Panc1 (cell line): ENCODE data around the gene SLC24A4. TPM values are rescaled to one million over a fixed set of nuclear protein-coding genes. Genes with fewer than 3 reads are reported as not detected.

Source experiments
- ATAC-seq: fragments of 200-7000 bp; cut with Tn5 transposase; 2 replicates; pipeline ENCODE4 v1.9.1; 2020; ENCODE audit warnings: mild to moderate bottlenecking, moderate library complexity
- BruUV-seq: library from RNA; stranded (reverse); fragments of 400-500 nt; replicated peaks from 2 replicates; lab custom pipeline; 2021; lab: Mats Ljungman, UMichigan
- CTCF ChIA-PET: fragments of 300-600 bp; sonication (Branson Sonifier 250); formaldehyde crosslinking; loops from one replicate; lab custom pipeline; 2022; ENCODE audit warnings: antibody characterized with exemption; lab: Charles Lee
- POLR2A ChIA-PET: fragments of 300-600 bp; sonication (Branson Sonifier 250); formaldehyde crosslinking; loops from one replicate; lab custom pipeline; 2022; ENCODE audit warnings: antibody characterized with exemption; lab: Charles Lee
- DNase-seq: peaks from one replicate; pipeline ENCODE4 v3.0.0-alpha.2; 2010; ENCODE audit warnings: low read depth, low spot score
- H3K27ac ChIP-seq: 2 replicates; pipeline ENCODE4 v1.5.1; 2011; ENCODE audit warnings: mild to moderate bottlenecking, low read length, inconsistent platforms
- H3K27me3 ChIP-seq: fragments of 200-500 bp; sonication (Bioruptor generic); 2 replicates; pipeline ENCODE4 v1.6.0; 2014; ENCODE audit warnings: low read length, inconsistent platforms; ENCODE audit not compliant: control insufficient read depth, insufficient read depth
- H3K36me3 ChIP-seq: fragments of 200-500 bp; sonication (Bioruptor generic); 2 replicates; pipeline ENCODE4 v1.5.1; 2014; ENCODE audit warnings: inconsistent platforms, mild to moderate bottlenecking, low read length, moderate library complexity; ENCODE audit not compliant: control insufficient read depth, insufficient read depth
- H3K4me1 ChIP-seq: 2 replicates; pipeline ENCODE4 v1.5.1; 2011; ENCODE audit warnings: inconsistent platforms, mild to moderate bottlenecking, low read length, moderate library complexity; ENCODE audit not compliant: control insufficient read depth, insufficient read depth
- H3K4me3 ChIP-seq, 2 experiments: 2 replicates each; pipeline ENCODE4 v1.5.1; 2011 to 2012; ENCODE audit warnings: low read depth in 2 of 2, low read length in 2 of 2, mild to moderate bottlenecking in 2 of 2, inconsistent platforms in 1 of 2, moderate library complexity in 1 of 2
- H3K9me3 ChIP-seq: fragments of 200-500 bp; sonication (Bioruptor generic); 2 replicates; pipeline ENCODE4 v1.5.1; 2014; ENCODE audit warnings: low read depth, mild to moderate bottlenecking, inconsistent platforms, low read length, moderate library complexity; ENCODE audit not compliant: control insufficient read depth, insufficient read depth
- CTCF ChIP-seq: fragments of 450-650 bp; IDR thresholded peaks from 2 replicates; pipeline ENCODE4 v1.5.1; 2017; ENCODE audit warnings: mild to moderate bottlenecking
- POLR2AphosphoS5 ChIP-seq: IDR thresholded peaks from 2 replicates; pipeline ENCODE4 v1.6.1; 2012; ENCODE audit warnings: mild to moderate bottlenecking, low read depth, low read length, moderate library complexity
- REST ChIP-seq, 2 experiments: IDR thresholded peaks; 2 replicates each; pipeline ENCODE4 v1.6.1; 2011 to 2012; ENCODE audit warnings: low read depth in 2 of 2, control low read depth in 1 of 2, low read length in 1 of 2, mild to moderate bottlenecking in 1 of 2, moderate library complexity in 1 of 2; ENCODE audit not compliant: insufficient read depth in 1 of 2
- SIN3A ChIP-seq: IDR thresholded peaks from 2 replicates; pipeline ENCODE4 v1.6.1; 2012; ENCODE audit warnings: low read depth, mild to moderate bottlenecking, low read length, moderate library complexity, borderline replicate concordance; ENCODE audit not compliant: insufficient read depth
- TCF7L2 ChIP-seq: IDR thresholded peaks from 2 replicates; pipeline ENCODE4 v1.6.1; 2011; ENCODE audit warnings: mild to moderate bottlenecking, low read depth, low read length, inconsistent platforms
- in situ Hi-C: cut with HindIII; loops from 2 replicates; pipeline ENCODE4 v1.10.0; 2016; ENCODE audit warnings: low sequenced_read_pairs, low pct_unique_long_range_greater_than_20kb
- intact Hi-C: fragments of 100-400 bp; cut with micrococcal nuclease; formaldehyde crosslinking; loops from one replicate; pipeline ENCODE4 v1.10.0; 2022; ENCODE audit not compliant: unreplicated experiment
- total RNA-seq: library from RNA; stranded (reverse); gene quantifications from one replicate; pipeline ENCODE4 v1.2.1, GENCODE V29; 2021; ENCODE audit not compliant: unreplicated experiment

Gene SLC24A4
- total RNA-seq, 1 experiment from 2014 or later: not detected

GRCh38 chr14:92373336-92373735, 50.4 kb downstream of the SLC24A4 start:
- Histone ChIP-seq H3K36me3 (no peaks in the 10 kb centered on the region), H3K27me3 (no peaks in the 10 kb centered on the region), H3K27ac (no peak overlapping the region), H3K4me3 (no peak overlapping the region), H3K4me1 (no peaks in the 10 kb centered on the region), H3K9me3 (no peaks in the 10 kb centered on the region)
- TF ChIP-seq REST (IDR thresholded peaks at IDR 0.05; ENCODE audit: insufficient read depth in 1 of 2, low read depth in 2 of 2, low read length in 1 of 2) (no peak), SIN3A (no peak), POLR2AphosphoS5 (no peak), CTCF (no peak), TCF7L2 (no peak)
- intact Hi-C loops: no loop called here
- POLR2A ChIA-PET: no interaction called here
- ATAC-seq (no peak), DNase-seq (no peak)
- in situ Hi-C loops: no loop called here
- no TSS peak for BruUV-seq
- CTCF ChIA-PET: no interaction called here

- ChIA-PET POLR2A (no interaction called here), CTCF (no interaction called here)
- no TSS peak for BruUV-seq
- intact Hi-C loops (no loop called here), in situ Hi-C loops (no loop called here)
- ATAC-seq (no peak), DNase-seq (no peak)
- H3K27ac ChIP-seq: no peak overlapping the region
- no peak overlapping the region for H3K4me3 ChIP-seq
- no peaks in the 10 kb centered on the region for H3K9me3 ChIP-seq
- no peak for TF ChIP-seq REST (IDR thresholded peaks at IDR 0.05; ENCODE audit: insufficient read depth in 1 of 2, low read depth in 2 of 2, low read length in 1 of 2)
- TF ChIP-seq SIN3A: no peak
- no peak for TF ChIP-seq POLR2AphosphoS5
- no peak for TF ChIP-seq TCF7L2
- no peak for TF ChIP-seq CTCF
- no peaks in the 10 kb centered on the region for H3K4me1 ChIP-seq
- H3K27me3 ChIP-seq: no peaks in the 10 kb centered on the region
- H3K36me3 ChIP-seq: no peaks in the 10 kb centered on the region
Observed at GRCh38 chr14:92380131-92380530, 57.2 kb downstream of the SLC24A4 start.
